A172 (cell line): Measurements from ENCODE around the gene CACNA1I. TPM values are rescaled to one million over a fixed set of nuclear protein-coding genes. Genes with fewer than 3 reads are reported as not detected.
A peak's percentile ranks its signal among the peaks of the same experiment; 100 is the strongest.

Source experiments
- DNase-seq: peaks from one replicate; pipeline ENCODE4 v3.0.0-alpha.2; 2015; ENCODE audit warnings: low spot score
- total RNA-seq: library from RNA; depleted of rRNA; stranded (reverse); fragments of >200 nt; shearing (Covaris generic); gene quantifications from 2 replicates; pipeline ENCODE4 v1.2.3, GENCODE V29; 2014

CACNA1I gene
- total RNA-seq, 1 experiment from 2014 or later, result 0.02 TPM

- DNase-seq, result no peak
These were observed 95.9 kb downstream of the CACNA1I start for GRCh38 chr22:39666495-39666894.

- no peak for DNase-seq
These were observed 96.4 kb downstream of the CACNA1I start for GRCh38 chr22:39666926-39667325.

- no peak for DNase-seq
These were observed 98.9 kb downstream of the CACNA1I start for GRCh38 chr22:39669432-39669831.

GRCh38 chr22:39671936-39672335 lies 101.4 kb downstream of the CACNA1I start:
- DNase-seq, result no peak

GRCh38 chr22:39674536-39674935 lies 104.0 kb downstream of the CACNA1I start:
- peak; percentile 57 for DNase-seq

GRCh38 chr22:39675947-39676346 lies 105.4 kb downstream of the CACNA1I start:
- DNase-seq, result no peak

- no peak for DNase-seq
These were observed 107.4 kb downstream of the CACNA1I start for GRCh38 chr22:39677967-39678366.

- no peak for DNase-seq
These were observed 108.4 kb downstream of the CACNA1I start for GRCh38 chr22:39678862-39679490.

GRCh38 chr22:39679652-39680051 lies 109.1 kb downstream of the CACNA1I start:
- no peak for DNase-seq

- no peak for DNase-seq
These were observed 109.9 kb downstream of the CACNA1I start for GRCh38 chr22:39680486-39680885.

- DNase-seq, result no peak
These were observed 110.7 kb downstream of the CACNA1I start for GRCh38 chr22:39681038-39681861.

GRCh38 chr22:39682994-39683393 lies 112.4 kb downstream of the CACNA1I start:
- DNase-seq, result no peak

- DNase-seq, result no peak
These were observed 113.1 kb downstream of the CACNA1I start for GRCh38 chr22:39683639-39684038.

GRCh38 chr22:39684702-39685281 lies 114.2 kb downstream of the CACNA1I start:
- no peak for DNase-seq

GRCh38 chr22:39685336-39686177 lies 115.0 kb downstream of the CACNA1I start:
- DNase-seq, result no peak

- no peak for DNase-seq
These were observed 115.6 kb downstream of the CACNA1I start for GRCh38 chr22:39686178-39686620.

- no peak for DNase-seq
These were observed 116.4 kb downstream of the CACNA1I start for GRCh38 chr22:39686776-39687525.

GRCh38 chr22:39688186-39688785 lies 117.7 kb downstream of the CACNA1I start:
- DNase-seq, result no peak

GRCh38 chr22:39689421-39689820 lies 118.9 kb downstream of the CACNA1I start:
- DNase-seq, result no peak

GRCh38 chr22:39690881-39691605 lies 120.5 kb downstream of the CACNA1I start:
- no peak for DNase-seq
